CD14-positive monocyte (primary cell): Measurements from ENCODE around the gene DEAF1. TPM values are rescaled to one million over a fixed set of nuclear protein-coding genes. Genes with fewer than 3 reads are reported as not detected.
A peak's percentile ranks its signal among the peaks of the same experiment; 100 is the strongest.

ENCODE experiments used
- DNase-seq, 3 donors: peaks; one replicate each; pipeline ENCODE4 v3.0.0-alpha.2; 2011 to 2022
- H2AFZ ChIP-seq: 2 replicates; pipeline ENCODE4 v1.6.0; 2012; ENCODE audit warnings: mild to moderate bottlenecking, low read depth, low read length, inconsistent platforms; ENCODE audit not compliant: insufficient read depth, poor library complexity, severe bottlenecking
- H3K27ac ChIP-seq, 2 donors: 1 replicate in 1 of 2; 2 replicates in 1 of 2; pipeline ENCODE4 v1.5.1; 2012 to 2013; ENCODE audit warnings: low read length in 2 of 2, control low read depth in 1 of 2, inconsistent platforms in 1 of 2, low read depth in 1 of 2, mild to moderate bottlenecking in 1 of 2
- H3K27me3 ChIP-seq, 2 donors: one replicate each; pipeline versions ENCODE4 v1.6.0 to v1.6.1; 2011 to 2013; ENCODE audit warnings: low read length in 2 of 2; ENCODE audit not compliant: control insufficient read depth in 2 of 2, insufficient read depth in 2 of 2
- H3K36me3 ChIP-seq, 2 donors: replicated peaks in 1 of 2; 1 replicate in 1 of 2; 2 replicates in 1 of 2; pipeline versions ENCODE4 v1.5.1 to v1.6.1; 2012 to 2013; ENCODE audit warnings: low read length in 2 of 2, control low read depth in 1 of 2, inconsistent platforms in 1 of 2, mild to moderate bottlenecking in 1 of 2; ENCODE audit not compliant: insufficient read depth in 2 of 2, control insufficient read depth in 1 of 2
- H3K4me1 ChIP-seq, 2 donors: 1 replicate in 1 of 2; 2 replicates in 1 of 2; pipeline versions ENCODE4 v1.5.1 to v1.6.1; 2012 to 2013; ENCODE audit warnings: low read length in 2 of 2, control low read depth in 1 of 2, inconsistent platforms in 1 of 2, mild to moderate bottlenecking in 1 of 2, moderate library complexity in 1 of 2; ENCODE audit not compliant: insufficient read depth in 2 of 2, control insufficient read depth in 1 of 2
- H3K4me2 ChIP-seq: replicated peaks from 2 replicates; pipeline ENCODE3; 2012; ENCODE audit warnings: low read length, moderate library complexity, mild to moderate bottlenecking; ENCODE audit not compliant: poor library complexity, severe bottlenecking; ENCODE audit errors: extremely low read depth
- H3K4me3 ChIP-seq, 3 experiments: fragments of 200-600 bp in 1 of 3; sonication (generic) in 1 of 3; replicated peaks in 1 of 3; 1 replicate in 2 of 3; 2 replicates in 1 of 3; pipeline ENCODE4 v1.5.1; 2011 to 2013; ENCODE audit warnings: low read length in 3 of 3, mild to moderate bottlenecking in 3 of 3, control low read depth in 2 of 3, low read depth in 2 of 3, inconsistent platforms in 1 of 3, moderate library complexity in 1 of 3
- H3K79me2 ChIP-seq: 2 replicates; pipeline ENCODE4 v1.6.0; 2012; ENCODE audit warnings: mild to moderate bottlenecking, control low read depth, inconsistent platforms, low read length, moderate library complexity; ENCODE audit not compliant: insufficient read depth
- H3K9ac ChIP-seq: 2 replicates; pipeline ENCODE4 v1.6.0; 2017; ENCODE audit warnings: low read length, mild to moderate bottlenecking; ENCODE audit not compliant: insufficient read depth, poor library complexity, severe bottlenecking
- H3K9me3 ChIP-seq, 2 donors: replicated peaks in 1 of 2; 1 replicate in 1 of 2; 2 replicates in 1 of 2; pipeline versions ENCODE4 v1.5.1 to v1.6.1; 2012 to 2013; ENCODE audit warnings: low read length in 2 of 2, control low read depth in 1 of 2; ENCODE audit not compliant: control insufficient read depth in 1 of 2, insufficient read depth in 1 of 2
- H4K20me1 ChIP-seq: 2 replicates; pipeline ENCODE4 v1.6.0; 2012; ENCODE audit warnings: mild to moderate bottlenecking, low read length, control low read depth, moderate library complexity; ENCODE audit not compliant: insufficient read depth
- H3K27ac Mint-ChIP-seq, 7 donors: one replicate each; pipeline ENCODE4 v1.8.0; 2020; ENCODE audit warnings: mild to moderate bottlenecking in 7 of 7, mixed read lengths in 7 of 7, moderate library complexity in 6 of 7, inconsistent platforms in 2 of 7
- H3K27me3 Mint-ChIP-seq, 3 donors: one replicate each; pipeline ENCODE4 v1.8.0; 2021 to 2022; ENCODE audit warnings: low read depth in 3 of 3, mild to moderate bottlenecking in 3 of 3, mixed read lengths in 3 of 3, moderate library complexity in 3 of 3, inconsistent platforms in 1 of 3
- H3K36me3 Mint-ChIP-seq, 2 donors: one replicate each; pipeline ENCODE4 v1.8.0; 2020; ENCODE audit warnings: mixed read lengths in 2 of 2, inconsistent platforms in 1 of 2, mild to moderate bottlenecking in 1 of 2
- H3K4me1 Mint-ChIP-seq: one replicate; pipeline ENCODE4 v1.8.0; 2020; ENCODE audit warnings: mild to moderate bottlenecking, mixed read lengths
- H3K4me3 Mint-ChIP-seq, 2 donors: one replicate each; pipeline ENCODE4 v1.8.0; 2020; ENCODE audit warnings: mild to moderate bottlenecking in 2 of 2, mixed read lengths in 2 of 2, moderate library complexity in 1 of 2
- H3K9me3 Mint-ChIP-seq, 7 donors: one replicate each; pipeline ENCODE4 v1.8.0; 2020 to 2022; ENCODE audit warnings: mixed read lengths in 7 of 7, mild to moderate bottlenecking in 6 of 7, moderate library complexity in 6 of 7, inconsistent platforms in 2 of 7
- CTCF ChIP-seq: fragments of 200-600 bp; IDR thresholded peaks from one replicate; pipeline ENCODE4 v1.8.0; 2022; ENCODE audit warnings: antibody characterized with exemption, mild to moderate bottlenecking
- WGBS: methylation state at CpG from one replicate; pipeline ENCODE4 v1.1.5; 2013; ENCODE audit warnings: missing lambda C conversion rate; ENCODE audit not compliant: insufficient coverage; 5-methylcytosine and 5-hydroxymethylcytosine counted together
- intact Hi-C, 2 donors: fragments of 100-400 bp; cut with micrococcal nuclease; formaldehyde crosslinking; loops; one replicate each; pipeline versions ENCODE4 v1.15.0 to v1.15.1; 2023
- polyA plus RNA-seq, 3 donors: library from polyadenylated mRNA; depleted of rRNA in 1 of 3; unstranded in 2 of 3; stranded (reverse) in 1 of 3; fragments of 300-500 nt in 2 of 3; fragments of >200 nt in 1 of 3; fragmentation: Illumina TruSeq in 2 of 3; gene quantifications; 1 replicate in 2 of 3; 2 replicates in 1 of 3; pipeline ENCODE4 v1.2.3, GENCODE V29; 2012 to 2021

The DEAF1 gene
- polyA plus RNA-seq, 3 donors = 18.0 to 22.3 (median 22.2) TPM

- peaks cover 0 to 5% of the 10 kb centered on the region in 2 donors for H3K9me3 ChIP-seq
- peak overlapping the region in 1 of 3 experiments; percentile 59 for H3K4me3 ChIP-seq
- TF ChIP-seq CTCF = no peak
- H3K9ac ChIP-seq = peak overlapping the region; percentile 21
- H4K20me1 ChIP-seq = no peaks in the 10 kb centered on the region
- peaks cover 22 to 39% of the 10 kb centered on the region in 2 donors for H3K4me1 ChIP-seq
- H3K4me2 ChIP-seq = peak overlapping the region; percentile 72
- peak overlapping the region; percentile 66 to 83 for H3K4me3 Mint-ChIP-seq
- peaks cover 14% of the 10 kb centered on the region for H3K4me1 Mint-ChIP-seq
- H3K9me3 Mint-ChIP-seq = peaks cover 0 to 26% (median 4%) of the 10 kb centered on the region in 7 donors
- intact Hi-C loops = loop anchor here in 1 of 2 donors (5.0 kb wide), 1 partner anchor 59 kb away; no protein-coding TSS in a partner anchor
- H3K36me3 ChIP-seq = no peaks in the 10 kb centered on the region
- H3K79me2 ChIP-seq = no peaks in the 10 kb centered on the region
- peaks cover 47 to 84% (median 60%) of the 10 kb centered on the region in 3 donors for H3K27me3 Mint-ChIP-seq
- H2AFZ ChIP-seq = peak overlapping the region; percentile 63
- peak in 1 of 3 donors; percentile 11 for DNase-seq
- H3K27ac ChIP-seq = no peak overlapping the region
- 6% methylated on average over 21 of the region's 28 CpGs for WGBS
- peak overlapping the region in 1 of 7 donors; percentile 33 for H3K27ac Mint-ChIP-seq
- peaks cover 5 to 52% of the 10 kb centered on the region in 2 donors for H3K27me3 ChIP-seq
- peaks cover 0 to 1% of the 10 kb centered on the region in 2 donors for H3K36me3 Mint-ChIP-seq
Measured at GRCh38 chr11:721247-721740, 26.3 kb upstream of the DEAF1 start.

- H3K4me3 Mint-ChIP-seq = peak overlapping the region; percentile 45 to 82
- Histone ChIP-seq H3K9ac (no peak overlapping the region), H3K4me2 (peak overlapping the region; percentile 72), H4K20me1 (no peaks in the 10 kb centered on the region), H3K27ac (no peak overlapping the region), H3K36me3 (no peaks in the 10 kb centered on the region), H3K4me3 (peak overlapping the region in 1 of 3 experiments; percentile 59), H3K4me1 (peaks cover 21 to 34% of the 10 kb centered on the region in 2 donors), H3K79me2 (no peaks in the 10 kb centered on the region), H3K9me3 (peaks cover 0 to 5% of the 10 kb centered on the region in 2 donors), H3K27me3 (peaks cover 5 to 48% of the 10 kb centered on the region in 2 donors), H2AFZ (peak overlapping the region; percentile 63)
- intact Hi-C loops = loop anchor here in 1 of 2 donors (5.0 kb wide), 1 partner anchor 58 kb away; no protein-coding TSS in a partner anchor
- H3K9me3 Mint-ChIP-seq = peaks cover 0 to 26% (median 4%) of the 10 kb centered on the region in 7 donors
- peak in 1 of 3 donors; percentile 12 for DNase-seq
- 2% methylated on average over 41 of the region's 53 CpGs for WGBS
- H3K4me1 Mint-ChIP-seq = peaks cover 11% of the 10 kb centered on the region
- H3K27ac Mint-ChIP-seq = no peak overlapping the region
- TF ChIP-seq CTCF = no peak
- H3K27me3 Mint-ChIP-seq = peaks cover 50 to 81% (median 58%) of the 10 kb centered on the region in 3 donors
- peaks cover 0 to 1% of the 10 kb centered on the region in 2 donors for H3K36me3 Mint-ChIP-seq
Measured at GRCh38 chr11:720642-721246, 25.7 kb upstream of the DEAF1 start.
